ENCODE results near the gene GADD45G. TPM values are rescaled to one million over a fixed set of nuclear protein-coding genes. Genes with fewer than 3 reads are reported as not detected.
A peak's percentile ranks its signal among the peaks of the same experiment; 100 is the strongest.

Gene GADD45G
- total and polyA plus RNA-seq, 3 experiments from 2014 or later: 0.62 to 3.4 (median 2.6) TPM

DNA sequence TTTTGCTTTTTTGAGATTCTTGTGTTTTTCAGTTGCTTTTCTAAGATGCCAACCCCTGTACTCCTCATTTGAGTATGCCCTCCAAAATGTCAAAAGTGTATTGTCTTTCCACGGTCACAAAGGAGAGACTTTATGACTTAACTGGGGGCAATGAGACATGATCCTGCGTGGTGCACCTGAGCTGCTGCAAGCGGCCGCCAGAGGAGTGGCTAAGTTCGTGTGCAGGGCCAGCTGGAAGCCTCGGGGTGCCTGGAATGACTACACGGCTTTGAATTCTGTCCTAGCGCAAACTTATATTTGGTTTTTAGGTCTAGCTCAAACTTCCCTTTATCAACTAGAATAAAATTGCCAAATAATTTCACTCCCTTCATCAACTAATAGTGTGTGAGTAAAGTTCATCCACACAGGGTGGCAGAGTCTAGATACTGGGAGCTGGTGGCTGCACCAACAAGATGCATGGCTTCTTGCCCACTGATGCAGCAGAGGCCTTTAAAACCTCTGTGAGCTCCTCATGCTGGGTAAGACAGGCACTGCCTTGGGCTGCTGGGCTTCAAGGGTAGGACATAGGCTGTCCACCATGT lies 4.7 kb downstream of the GADD45G start:
- peaks cover 6 to 22% (median 13%) of the 10 kb centered on the region in 3 donors for H3K4me1 Mint-ChIP-seq
- H3K4me3 Mint-ChIP-seq: no peak overlapping the region
- H3K4me3 ChIP-seq (ENCODE audit: low read length): no peak overlapping the region
- H3K27ac ChIP-seq (ENCODE audit: low read depth, low read length): no peak overlapping the region
- ChIA-PET CTCF (interaction anchor here (0.9 to 1.9 kb wide), 3 partner anchors 11 to 493 kb away, joined by 3 to 5 read pairs (median 4); no protein-coding TSS in a partner anchor), POLR2A (no interaction called here)
- peaks cover 13% of the 10 kb centered on the region for H3K4me1 ChIP-seq (ENCODE audit: insufficient read depth, low read length)
- H3K36me3 ChIP-seq (ENCODE audit: insufficient read depth, low read length): no peaks in the 10 kb centered on the region
- H3K27me3 ChIP-seq (ENCODE audit: insufficient read depth, low read length, poor library complexity, severe bottlenecking): no peaks in the 10 kb centered on the region
- H3K36me3 Mint-ChIP-seq: no peaks in the 10 kb centered on the region
- H3K9me3 ChIP-seq (ENCODE audit: low read length): no peaks in the 10 kb centered on the region
- H3K27ac Mint-ChIP-seq: no peak overlapping the region
- H3K27me3 Mint-ChIP-seq: peaks cover 7 to 26% of the 10 kb centered on the region in 2 donors
- H3K9me3 Mint-ChIP-seq: no peaks in the 10 kb centered on the region
- no peak for DNase-seq

DNA sequence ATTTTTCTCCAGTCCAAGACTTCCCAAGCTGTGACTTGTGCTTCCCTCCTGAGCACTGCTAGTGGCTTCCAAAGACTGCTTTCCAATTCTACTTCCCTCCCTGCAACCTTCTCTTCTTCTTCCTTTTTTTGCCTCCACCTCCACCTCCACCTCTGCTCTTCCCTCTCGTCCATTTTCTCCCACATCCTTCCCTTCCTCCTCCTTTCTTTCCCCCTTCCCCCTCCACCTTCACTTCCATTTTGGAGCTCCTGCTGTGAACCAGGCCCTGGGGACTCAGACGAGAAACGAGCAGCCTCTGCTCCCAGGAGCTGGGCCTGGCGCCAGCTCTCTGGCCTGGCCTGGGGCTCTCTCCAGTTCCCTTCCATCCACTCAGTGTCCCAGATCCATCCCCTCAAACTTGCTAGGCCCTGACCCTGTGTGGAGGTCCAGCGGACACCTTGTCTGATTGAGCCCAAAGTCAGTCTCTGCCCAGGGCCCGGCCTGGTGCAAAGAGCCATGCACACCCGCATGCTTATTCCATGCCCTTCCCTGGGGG lies 5.6 kb downstream of the GADD45G start:
- no peaks in the 10 kb centered on the region for H3K9me3 Mint-ChIP-seq
- peaks cover 5 to 12% (median 7%) of the 10 kb centered on the region in 3 donors for H3K4me1 Mint-ChIP-seq
- Histone ChIP-seq H3K36me3 (ENCODE audit: insufficient read depth, low read length) (no peaks in the 10 kb centered on the region), H3K4me3 (ENCODE audit: low read length) (no peak overlapping the region), H3K27ac (ENCODE audit: low read depth, low read length) (no peak overlapping the region), H3K9me3 (ENCODE audit: low read length) (no peaks in the 10 kb centered on the region), H3K4me1 (ENCODE audit: insufficient read depth, low read length) (peaks cover 8% of the 10 kb centered on the region), H3K27me3 (ENCODE audit: insufficient read depth, low read length, poor library complexity, severe bottlenecking) (no peaks in the 10 kb centered on the region)
- CTCF ChIA-PET: interaction anchor here (0.9 kb wide), 1 partner anchor 8 kb away, joined by 5 read pairs; no protein-coding TSS in a partner anchor
- no peak overlapping the region for H3K4me3 Mint-ChIP-seq
- H3K27me3 Mint-ChIP-seq: peaks cover 6 to 26% of the 10 kb centered on the region in 2 donors
- H3K36me3 Mint-ChIP-seq: no peaks in the 10 kb centered on the region
- no peak for DNase-seq
- H3K27ac Mint-ChIP-seq: no peak overlapping the region
- POLR2A ChIA-PET: no interaction called here

DNA sequence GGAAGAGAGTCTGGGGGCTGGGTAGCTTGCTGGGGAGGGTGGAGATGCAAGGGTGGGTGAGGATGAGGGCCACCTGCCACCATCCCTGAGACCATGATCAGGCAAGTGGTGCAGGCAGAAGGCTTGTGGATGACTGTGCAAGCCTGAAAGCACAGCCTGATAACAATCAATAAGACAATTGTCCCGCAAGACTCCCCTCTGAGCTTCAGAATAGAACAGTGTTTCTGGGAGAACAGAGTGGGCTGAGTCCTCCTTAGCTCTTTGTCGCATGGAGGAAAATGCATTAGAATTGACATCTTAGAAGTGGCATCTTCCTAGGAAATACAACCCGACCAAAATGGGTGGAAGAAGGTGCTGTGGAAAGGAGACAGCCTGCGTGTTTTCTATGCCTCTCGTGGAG lies 6.6 kb downstream of the GADD45G start:
- Histone ChIP-seq H3K9me3 (ENCODE audit: low read length) (no peaks in the 10 kb centered on the region), H3K36me3 (ENCODE audit: insufficient read depth, low read length) (no peaks in the 10 kb centered on the region), H3K27me3 (ENCODE audit: insufficient read depth, low read length, poor library complexity, severe bottlenecking) (no peaks in the 10 kb centered on the region), H3K27ac (ENCODE audit: low read depth, low read length) (no peak overlapping the region), H3K4me1 (ENCODE audit: insufficient read depth, low read length) (peaks cover 4% of the 10 kb centered on the region), H3K4me3 (ENCODE audit: low read length) (no peak overlapping the region)
- DNase-seq: no peak
- Mint-ChIP-seq H3K27me3 (peaks cover 6 to 22% of the 10 kb centered on the region in 2 donors), H3K4me1 (peaks cover 2 to 6% (median 3%) of the 10 kb centered on the region in 3 donors), H3K36me3 (no peaks in the 10 kb centered on the region), H3K27ac (no peak overlapping the region), H3K4me3 (no peak overlapping the region), H3K9me3 (peaks cover 0 to 1% (median 0%) of the 10 kb centered on the region in 5 donors)
- ChIA-PET POLR2A (no interaction called here), CTCF (interaction anchor here (0.9 kb wide), 1 partner anchor 9 kb away, joined by 5 read pairs; no protein-coding TSS in a partner anchor)

DNA sequence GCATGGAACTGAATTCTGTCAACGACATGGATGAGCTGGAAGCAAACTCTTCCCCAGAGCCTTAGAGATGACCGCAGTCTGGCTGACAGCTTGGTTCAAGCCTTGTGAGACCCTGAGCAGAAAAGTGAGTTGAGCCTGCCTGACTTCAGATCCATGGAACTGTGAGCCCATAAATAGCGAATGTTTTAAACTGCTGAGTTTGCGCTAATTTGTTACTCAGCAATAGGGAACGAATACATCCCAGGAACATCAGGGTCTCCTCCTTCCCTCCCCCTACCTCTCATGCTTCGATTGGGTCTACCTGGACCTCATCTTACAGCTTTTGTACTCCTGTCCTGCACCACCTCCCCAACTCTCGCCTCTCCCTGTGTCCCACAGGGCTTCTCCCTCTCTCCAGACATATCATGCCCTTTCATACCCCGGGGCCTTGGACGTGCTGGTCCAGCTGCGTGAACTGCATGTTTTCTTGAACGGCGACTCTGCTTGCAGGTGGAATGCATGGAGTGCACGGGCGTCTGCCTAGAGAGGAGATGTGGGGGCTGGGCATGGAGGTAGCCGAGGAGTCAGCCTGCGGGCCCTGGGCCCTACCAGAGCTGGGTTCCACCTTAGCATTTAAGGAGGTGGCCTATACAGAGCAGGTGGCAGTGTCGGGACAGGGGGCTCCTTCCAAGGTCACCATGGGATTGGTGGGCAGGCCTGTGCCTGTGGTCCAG lies 7.9 kb downstream of the GADD45G start:
- Mint-ChIP-seq H3K27ac (no peak overlapping the region), H3K4me1 (no peaks in the 10 kb centered on the region), H3K27me3 (peaks cover 6 to 22% of the 10 kb centered on the region in 2 donors), H3K9me3 (peaks cover 0 to 1% (median 0%) of the 10 kb centered on the region in 5 donors), H3K4me3 (no peak overlapping the region), H3K36me3 (no peaks in the 10 kb centered on the region)
- Histone ChIP-seq H3K4me3 (ENCODE audit: low read length) (no peak overlapping the region), H3K27ac (ENCODE audit: low read depth, low read length) (no peak overlapping the region), H3K36me3 (ENCODE audit: insufficient read depth, low read length) (no peaks in the 10 kb centered on the region), H3K27me3 (ENCODE audit: insufficient read depth, low read length, poor library complexity, severe bottlenecking) (no peaks in the 10 kb centered on the region), H3K9me3 (ENCODE audit: low read length) (no peaks in the 10 kb centered on the region), H3K4me1 (ENCODE audit: insufficient read depth, low read length) (no peaks in the 10 kb centered on the region)
- POLR2A ChIA-PET: no interaction called here
- CTCF ChIA-PET: interaction anchor here (2.0 kb wide), 1 partner anchor 10 kb away, joined by 5 read pairs; no protein-coding TSS in a partner anchor
- no peak for DNase-seq

- Histone ChIP-seq H3K4me3 (ENCODE audit: low read length) (no peak overlapping the region), H3K4me1 (ENCODE audit: insufficient read depth, low read length) (no peaks in the 10 kb centered on the region), H3K27me3 (ENCODE audit: insufficient read depth, low read length, poor library complexity, severe bottlenecking) (no peaks in the 10 kb centered on the region), H3K27ac (ENCODE audit: low read depth, low read length) (no peak overlapping the region), H3K9me3 (ENCODE audit: low read length) (no peaks in the 10 kb centered on the region), H3K36me3 (ENCODE audit: insufficient read depth, low read length) (no peaks in the 10 kb centered on the region)
- POLR2A ChIA-PET: no interaction called here
- CTCF ChIA-PET: interaction anchor here (0.8 to 2.0 kb wide), 3 partner anchors 10 to 13 kb away, joined by 3 to 5 read pairs (median 5); partner anchors contain the start of gene GADD45G
- Mint-ChIP-seq H3K4me1 (no peaks in the 10 kb centered on the region), H3K27ac (no peak overlapping the region), H3K4me3 (no peak overlapping the region), H3K36me3 (no peaks in the 10 kb centered on the region), H3K9me3 (peaks cover 0 to 1% (median 0%) of the 10 kb centered on the region in 5 donors), H3K27me3 (peaks cover 6 to 20% of the 10 kb centered on the region in 2 donors)
- DNase-seq: no peak
Measured at GRCh38 chr9:89613912-89614892, 9.4 kb downstream of the GADD45G start.

DNA sequence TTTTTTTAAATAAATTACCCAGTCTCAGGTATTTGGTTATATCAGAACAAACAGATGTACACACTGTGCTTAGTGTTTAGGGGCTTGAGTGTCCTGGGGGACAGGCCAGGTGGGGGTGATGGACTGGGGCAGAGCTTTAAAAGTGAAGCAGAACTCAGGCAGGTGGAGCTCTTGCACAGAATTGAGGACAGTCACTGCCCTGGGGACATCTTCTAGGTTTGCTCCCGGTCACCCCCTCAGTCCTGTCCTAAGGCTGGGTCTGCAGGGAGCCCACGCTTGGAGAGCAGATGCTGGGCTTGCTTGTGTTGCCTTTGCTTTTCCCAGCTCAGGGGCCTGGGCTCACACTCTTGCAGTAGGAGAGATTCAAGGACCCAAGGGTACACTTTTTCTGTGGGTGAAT lies 10.8 kb downstream of the GADD45G start:
- POLR2A ChIA-PET: no interaction called here
- H3K4me1 Mint-ChIP-seq: no peaks in the 10 kb centered on the region
- peaks cover 0 to 17% of the 10 kb centered on the region in 2 donors for H3K27me3 Mint-ChIP-seq

GRCh38 chr9:89616411-89616810 lies 11.6 kb downstream of the GADD45G start:
- Mint-ChIP-seq H3K36me3 (no peaks in the 10 kb centered on the region), H3K27ac (no peak overlapping the region), H3K9me3 (peaks cover 0 to 1% (median 0%) of the 10 kb centered on the region in 5 donors), H3K4me1 (no peaks in the 10 kb centered on the region), H3K27me3 (peaks cover 0 to 16% of the 10 kb centered on the region in 2 donors), H3K4me3 (no peak overlapping the region)
- no peaks in the 10 kb centered on the region for H3K4me1 ChIP-seq (ENCODE audit: insufficient read depth, low read length)
- H3K36me3 ChIP-seq (ENCODE audit: insufficient read depth, low read length): no peaks in the 10 kb centered on the region
- H3K9me3 ChIP-seq (ENCODE audit: low read length): no peaks in the 10 kb centered on the region
- ChIA-PET CTCF (no interaction called here), POLR2A (no interaction called here)
- H3K27me3 ChIP-seq (ENCODE audit: insufficient read depth, low read length, poor library complexity, severe bottlenecking): no peaks in the 10 kb centered on the region
- H3K4me3 ChIP-seq (ENCODE audit: low read length): no peak overlapping the region
- DNase-seq: no peak
- H3K27ac ChIP-seq (ENCODE audit: low read depth, low read length): no peak overlapping the region

More for the DNA sequence above, 10.8 kb downstream of the GADD45G start:
- Histone ChIP-seq H3K27ac (ENCODE audit: low read depth, low read length) (no peak overlapping the region), H3K4me3 (ENCODE audit: low read length) (no peak overlapping the region), H3K9me3 (ENCODE audit: low read length) (no peaks in the 10 kb centered on the region), H3K27me3 (ENCODE audit: insufficient read depth, low read length, poor library complexity, severe bottlenecking) (no peaks in the 10 kb centered on the region), H3K36me3 (ENCODE audit: insufficient read depth, low read length) (no peaks in the 10 kb centered on the region), H3K4me1 (ENCODE audit: insufficient read depth, low read length) (no peaks in the 10 kb centered on the region)
- Mint-ChIP-seq H3K27ac (peak overlapping the region in 1 of 8 donors; percentile 52), H3K9me3 (peaks cover 0 to 1% (median 0%) of the 10 kb centered on the region in 5 donors), H3K36me3 (no peaks in the 10 kb centered on the region), H3K4me3 (no peak overlapping the region)
- no peak for DNase-seq
- CTCF ChIA-PET: interaction anchor here (1.5 kb wide), 1 partner anchor 14 kb away, joined by 5 read pairs; no protein-coding TSS in a partner anchor

Data from CD8-positive, alpha-beta memory T cell (primary cell).